SK-N-SH (cell line): ENCODE results near the gene PLXNA4.

Source experiments
- CHD2 ChIP-seq: fragments of 150-350 bp; IDR thresholded peaks from 2 replicates; pipeline ENCODE4 v1.6.1; 2018; ENCODE audit warnings: low read length; ENCODE audit not compliant: partially characterized antibody
- FOXM1 ChIP-seq: IDR thresholded peaks from 2 replicates; pipeline ENCODE4 v1.4.0; 2012; ENCODE audit warnings: low read depth, mild to moderate bottlenecking
- NFIC ChIP-seq: IDR thresholded peaks from 2 replicates; pipeline ENCODE4 v1.4.0; 2012; ENCODE audit warnings: borderline replicate concordance
- POLR2AphosphoS5 ChIP-seq: IDR thresholded peaks from 2 replicates; pipeline ENCODE4 v1.6.1; 2012; ENCODE audit warnings: low read depth, low read length
- RFX5 ChIP-seq: IDR thresholded peaks from 2 replicates; pipeline ENCODE4 v1.6.1; 2012; ENCODE audit warnings: mild to moderate bottlenecking, improper control_type of control experiment, low read length
- SIN3A ChIP-seq: IDR thresholded peaks from 2 replicates; pipeline ENCODE4 v1.6.1; 2012; ENCODE audit warnings: low read depth, mild to moderate bottlenecking, low read length, moderate library complexity, borderline replicate concordance
- SMC3 ChIP-seq: IDR thresholded peaks from 2 replicates; pipeline ENCODE4 v1.6.1; 2012; ENCODE audit warnings: low read depth, low read length, improper control_type of control experiment
- TAF1 ChIP-seq: IDR thresholded peaks from 2 replicates; pipeline ENCODE4 v1.6.1; 2012; ENCODE audit warnings: low read depth, mild to moderate bottlenecking, low read length, moderate library complexity, borderline replicate concordance
- YY1 ChIP-seq: IDR thresholded peaks from 2 replicates; pipeline ENCODE4 v1.4.0; 2012; ENCODE audit warnings: low read depth, mild to moderate bottlenecking
- TF ChIP-seq, protein P1 (sequence below): fragments of 200-600 bp; sonication (generic); IDR thresholded peaks from 2 replicates; pipeline ENCODE4 v1.6.1; 2017; ENCODE audit warnings: antibody characterized with exemption, mild to moderate bottlenecking, moderate library complexity
- TF ChIP-seq, protein P2 (sequence below): IDR thresholded peaks from 2 replicates; pipeline ENCODE4 v1.6.1; 2012; ENCODE audit warnings: mild to moderate bottlenecking, low read depth, low read length, moderate library complexity

DNA sequence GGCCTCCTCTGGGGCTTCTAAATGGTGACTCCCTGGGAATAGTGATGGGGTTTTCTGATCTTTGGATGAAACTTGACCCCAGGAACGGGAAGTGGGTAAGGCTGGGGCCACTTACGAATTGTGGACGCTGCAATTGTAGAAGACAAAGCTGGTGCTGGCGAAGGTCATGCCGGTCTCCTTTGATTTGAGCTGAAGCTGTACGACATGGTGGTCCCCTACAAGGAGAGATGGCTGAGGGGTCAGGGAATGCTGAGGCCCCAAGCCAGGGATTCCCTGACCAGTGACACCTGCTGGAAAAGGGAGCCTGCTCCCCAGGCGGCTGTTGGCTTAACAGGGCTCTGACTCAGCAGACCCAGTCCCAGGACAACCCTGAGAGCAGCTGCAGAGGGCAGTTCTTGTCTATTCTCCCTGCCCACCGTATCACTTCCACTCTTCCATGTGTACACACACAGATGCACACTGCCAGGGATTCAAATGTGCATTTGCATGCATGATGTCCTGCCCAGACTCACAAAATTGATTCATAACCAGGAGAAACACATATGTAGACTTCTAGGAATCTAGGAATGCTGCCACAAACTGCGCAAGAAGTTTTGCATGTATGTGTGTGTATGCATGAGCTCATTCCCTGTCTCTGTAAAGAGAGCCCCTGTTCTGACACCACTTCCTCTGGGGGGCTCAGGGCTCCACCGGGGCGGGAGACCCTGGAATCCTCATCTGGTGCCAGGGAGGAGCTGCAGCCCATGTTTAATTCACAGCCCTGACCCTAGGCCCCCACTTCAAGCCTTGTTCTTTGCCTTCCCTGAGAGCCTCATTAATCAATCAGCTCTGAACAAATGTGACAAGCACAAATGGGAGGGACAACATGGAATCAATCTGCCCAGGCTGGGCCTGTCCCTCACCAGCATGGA lies 350.0 kb downstream of the PLXNA4 start:
- no peak for TF ChIP-seq YY1
- TF ChIP-seq, protein P1, sequence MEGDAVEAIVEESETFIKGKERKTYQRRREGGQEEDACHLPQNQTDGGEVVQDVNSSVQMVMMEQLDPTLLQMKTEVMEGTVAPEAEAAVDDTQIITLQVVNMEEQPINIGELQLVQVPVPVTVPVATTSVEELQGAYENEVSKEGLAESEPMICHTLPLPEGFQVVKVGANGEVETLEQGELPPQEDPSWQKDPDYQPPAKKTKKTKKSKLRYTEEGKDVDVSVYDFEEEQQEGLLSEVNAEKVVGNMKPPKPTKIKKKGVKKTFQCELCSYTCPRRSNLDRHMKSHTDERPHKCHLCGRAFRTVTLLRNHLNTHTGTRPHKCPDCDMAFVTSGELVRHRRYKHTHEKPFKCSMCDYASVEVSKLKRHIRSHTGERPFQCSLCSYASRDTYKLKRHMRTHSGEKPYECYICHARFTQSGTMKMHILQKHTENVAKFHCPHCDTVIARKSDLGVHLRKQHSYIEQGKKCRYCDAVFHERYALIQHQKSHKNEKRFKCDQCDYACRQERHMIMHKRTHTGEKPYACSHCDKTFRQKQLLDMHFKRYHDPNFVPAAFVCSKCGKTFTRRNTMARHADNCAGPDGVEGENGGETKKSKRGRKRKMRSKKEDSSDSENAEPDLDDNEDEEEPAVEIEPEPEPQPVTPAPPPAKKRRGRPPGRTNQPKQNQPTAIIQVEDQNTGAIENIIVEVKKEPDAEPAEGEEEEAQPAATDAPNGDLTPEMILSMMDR: no peak
- TF ChIP-seq, protein P2, sequence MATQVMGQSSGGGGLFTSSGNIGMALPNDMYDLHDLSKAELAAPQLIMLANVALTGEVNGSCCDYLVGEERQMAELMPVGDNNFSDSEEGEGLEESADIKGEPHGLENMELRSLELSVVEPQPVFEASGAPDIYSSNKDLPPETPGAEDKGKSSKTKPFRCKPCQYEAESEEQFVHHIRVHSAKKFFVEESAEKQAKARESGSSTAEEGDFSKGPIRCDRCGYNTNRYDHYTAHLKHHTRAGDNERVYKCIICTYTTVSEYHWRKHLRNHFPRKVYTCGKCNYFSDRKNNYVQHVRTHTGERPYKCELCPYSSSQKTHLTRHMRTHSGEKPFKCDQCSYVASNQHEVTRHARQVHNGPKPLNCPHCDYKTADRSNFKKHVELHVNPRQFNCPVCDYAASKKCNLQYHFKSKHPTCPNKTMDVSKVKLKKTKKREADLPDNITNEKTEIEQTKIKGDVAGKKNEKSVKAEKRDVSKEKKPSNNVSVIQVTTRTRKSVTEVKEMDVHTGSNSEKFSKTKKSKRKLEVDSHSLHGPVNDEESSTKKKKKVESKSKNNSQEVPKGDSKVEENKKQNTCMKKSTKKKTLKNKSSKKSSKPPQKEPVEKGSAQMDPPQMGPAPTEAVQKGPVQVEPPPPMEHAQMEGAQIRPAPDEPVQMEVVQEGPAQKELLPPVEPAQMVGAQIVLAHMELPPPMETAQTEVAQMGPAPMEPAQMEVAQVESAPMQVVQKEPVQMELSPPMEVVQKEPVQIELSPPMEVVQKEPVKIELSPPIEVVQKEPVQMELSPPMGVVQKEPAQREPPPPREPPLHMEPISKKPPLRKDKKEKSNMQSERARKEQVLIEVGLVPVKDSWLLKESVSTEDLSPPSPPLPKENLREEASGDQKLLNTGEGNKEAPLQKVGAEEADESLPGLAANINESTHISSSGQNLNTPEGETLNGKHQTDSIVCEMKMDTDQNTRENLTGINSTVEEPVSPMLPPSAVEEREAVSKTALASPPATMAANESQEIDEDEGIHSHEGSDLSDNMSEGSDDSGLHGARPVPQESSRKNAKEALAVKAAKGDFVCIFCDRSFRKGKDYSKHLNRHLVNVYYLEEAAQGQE: no peak
- no peak for TF ChIP-seq SIN3A
- no peak for TF ChIP-seq RFX5
- no peak for TF ChIP-seq NFIC
- TF ChIP-seq SMC3: no peak
- TF ChIP-seq FOXM1: no peak
- TF ChIP-seq POLR2AphosphoS5: no peak
- no peak for TF ChIP-seq TAF1
- TF ChIP-seq CHD2: no peak
